GM12891 (cell line): ENCODE measurements around the gene ZBTB45.
"Not testable (repeated sequence)": the region's sequence is repeated elsewhere in the genome, so short reads cannot be mapped to it uniquely, and the experiment has no call there.

ENCODE experiments used
- DNase-seq: peaks from one replicate; pipeline ENCODE4 v3.0.0; 2011; ENCODE audit warnings: low spot score; ENCODE audit not compliant: insufficient read length
- FAIRE-seq: peaks from 2 replicates; lab custom pipeline; 2011; peaks lifted over from hg19 to GRCh38; lab: Jason Lieb, UNC
- PAX5 ChIP-seq: IDR thresholded peaks from 2 replicates; pipeline ENCODE4 v1.6.1; 2011; ENCODE audit warnings: low read length, moderate library complexity, mild to moderate bottlenecking; ENCODE audit not compliant: insufficient read depth, severe bottlenecking
- POLR2A ChIP-seq: IDR thresholded peaks from 2 replicates; pipeline ENCODE4 v1.6.1; 2011; ENCODE audit warnings: low read depth, low read length, control low read depth
- POLR2AphosphoS5 ChIP-seq: IDR thresholded peaks from 2 replicates; pipeline ENCODE4 v1.6.1; 2011; ENCODE audit warnings: low read depth, low read length, control low read depth
- POU2F2 ChIP-seq: IDR thresholded peaks from 2 replicates; pipeline ENCODE4 v1.6.1; 2011; ENCODE audit warnings: low read depth, mild to moderate bottlenecking, control low read depth, low read length, moderate library complexity
- SPI1 ChIP-seq: IDR thresholded peaks from 2 replicates; pipeline ENCODE4 v1.6.1; 2011; ENCODE audit warnings: low read depth, low read length, control low read depth
- TAF1 ChIP-seq: IDR thresholded peaks from 2 replicates; pipeline ENCODE4 v1.6.1; 2011; ENCODE audit warnings: low read depth, low read length, control low read depth

Gene ZBTB45

DNA sequence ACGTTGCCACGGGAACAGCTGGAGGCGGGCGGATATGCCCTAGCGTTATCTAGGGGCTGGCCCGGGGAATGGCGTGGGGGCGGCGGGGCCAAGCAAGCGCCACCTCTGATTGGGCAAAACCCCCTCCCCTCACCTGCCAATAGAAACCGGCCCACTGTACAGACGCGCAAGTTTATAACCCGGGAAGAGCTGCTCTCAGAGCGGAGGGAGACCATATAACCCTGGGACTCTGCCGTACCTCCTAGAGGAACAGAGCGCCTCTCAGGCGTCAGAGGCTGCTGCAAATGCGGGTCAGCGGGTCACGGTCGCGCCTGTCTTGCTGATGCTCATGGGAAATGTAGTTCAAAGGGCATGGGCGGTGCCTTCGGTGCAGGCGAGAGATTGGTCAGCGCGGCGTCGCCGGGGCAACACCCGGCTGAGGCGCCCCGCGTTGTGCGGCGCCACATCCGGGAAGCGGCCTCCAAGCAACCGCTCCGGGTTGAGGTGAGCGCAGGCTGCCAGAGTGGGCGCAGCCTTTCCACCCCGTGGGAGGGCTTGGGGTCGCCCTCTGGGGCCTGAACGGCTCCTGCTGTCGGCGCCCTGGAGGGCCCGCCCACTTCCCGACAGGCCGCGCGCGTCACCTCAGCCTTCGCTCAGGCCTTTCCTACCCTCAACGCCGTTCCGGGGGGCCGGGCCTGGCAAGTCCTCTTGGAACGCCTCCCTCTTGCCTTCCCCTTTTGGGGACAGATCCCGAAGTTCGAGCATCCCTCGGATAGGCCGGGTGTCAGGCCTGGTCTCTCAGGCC lies 43.7 kb downstream of the ZBTB45 start, which contains the start of gene ZNF446:
TSS of gene ZNF446 (plus strand) at position 639 of the 784 bp plus-strand sequence. CDS start 867 bp downstream, outside the sequence.
- DNase-seq (peak; percentile 97), FAIRE-seq (peak; percentile 100)
- TF ChIP-seq POU2F2 (no peak), PAX5 (peak; percentile 85), POLR2AphosphoS5 (peak; percentile 60), SPI1 (no peak), TAF1 (0 out of 2 replicates have a peak, but pooled peaks have one; percentile 2), POLR2A (peak; percentile 60)

DNA sequence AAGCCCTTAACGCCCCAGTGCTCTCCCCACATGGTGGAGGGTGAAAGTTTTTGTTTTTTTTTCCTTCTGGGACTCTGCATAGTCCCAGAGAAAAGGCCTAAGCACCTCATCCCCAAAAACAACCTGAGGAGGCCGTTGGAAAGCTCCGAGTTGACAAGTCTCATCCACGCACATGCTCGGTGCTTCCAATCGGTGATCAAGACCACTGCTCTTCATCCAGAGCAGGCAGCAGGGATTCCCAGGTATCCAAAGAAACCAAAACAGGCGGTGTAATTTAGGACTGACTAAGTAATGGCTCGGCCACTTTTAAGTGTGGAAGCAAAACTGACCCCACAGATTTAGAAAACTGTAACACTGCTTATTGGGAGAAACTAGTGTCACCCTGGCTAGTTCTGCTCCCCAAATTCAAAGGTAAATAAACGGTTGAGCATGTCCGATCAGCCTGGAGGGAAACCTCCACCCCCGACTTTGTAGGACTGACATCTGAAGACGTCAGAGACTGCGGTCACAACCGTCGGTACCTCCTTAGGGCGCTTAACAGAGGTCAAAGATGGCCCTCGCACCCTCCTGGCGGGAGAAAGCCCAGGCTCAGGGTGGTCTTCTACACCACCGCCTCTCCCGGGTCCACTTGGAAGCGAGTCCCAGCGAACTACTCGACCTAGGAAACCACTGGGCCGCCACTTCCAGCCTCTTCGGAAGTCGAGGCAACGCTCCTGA lies 44.5 kb downstream of the ZBTB45 start:
- peak; percentile 39 for DNase-seq
- 0 out of 2 replicates have a peak, but pooled peaks have one; percentile 13 for TF ChIP-seq TAF1
- no peak for TF ChIP-seq SPI1
- FAIRE-seq: peak; percentile 35

DNA sequence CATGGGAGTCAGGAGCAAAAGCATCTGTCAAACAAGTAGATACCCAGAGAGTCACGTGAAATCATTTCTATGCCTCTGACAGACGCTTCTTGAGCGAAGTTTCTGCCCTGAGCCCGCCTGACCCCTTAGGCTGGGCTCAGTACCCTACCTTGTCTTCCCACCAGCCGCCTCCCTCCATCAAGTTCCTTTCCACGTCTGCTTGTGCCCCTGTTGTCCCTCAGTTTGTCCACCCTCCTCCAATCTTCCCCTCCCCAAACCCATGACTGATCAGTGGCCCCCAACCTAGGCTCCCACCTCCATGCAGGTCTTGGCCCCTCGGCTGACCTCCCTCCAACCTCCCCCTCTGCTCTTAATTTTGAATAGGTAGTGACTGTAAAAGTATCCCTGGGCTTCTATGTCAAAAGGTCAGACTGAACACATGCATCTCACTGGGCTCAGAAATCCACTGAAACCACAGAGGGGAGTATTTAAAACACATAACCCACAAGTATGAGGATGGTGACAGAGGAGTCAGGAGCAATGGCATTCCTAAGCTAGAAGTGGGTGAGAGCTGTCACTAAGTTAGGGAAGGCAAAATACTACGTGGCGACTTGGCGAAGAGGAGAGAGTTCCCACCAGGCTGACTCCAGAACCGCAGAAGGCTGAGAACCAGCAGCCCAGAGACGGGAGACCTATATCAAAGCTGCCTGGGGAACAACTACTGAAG lies 45.2 kb downstream of the ZBTB45 start:
- FAIRE-seq: no peak
- no peak for DNase-seq

DNA sequence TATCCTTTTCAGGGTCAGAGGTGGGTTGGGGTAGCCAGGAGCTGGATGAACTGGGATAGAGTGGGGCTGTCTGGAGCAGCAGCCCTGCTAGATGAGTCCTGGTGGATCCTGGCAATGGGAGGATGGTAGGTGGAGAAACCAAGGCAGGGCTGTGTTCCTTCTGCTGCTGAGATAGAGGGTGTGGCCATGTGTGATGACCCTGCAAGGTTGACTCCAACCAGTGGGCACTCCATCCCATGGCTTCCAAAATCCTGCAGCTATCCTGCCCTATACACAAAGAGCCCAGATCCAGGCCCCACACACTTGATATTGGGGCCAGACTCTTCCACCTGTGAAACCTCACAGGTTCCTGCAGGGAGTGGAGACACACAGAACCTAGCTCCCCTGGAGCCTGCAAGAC lies 45.8 kb downstream of the ZBTB45 start:
- no peak for DNase-seq
- TF ChIP-seq PAX5: no peak
- no peak for TF ChIP-seq POU2F2
- peak; percentile 45; the same call in 1 of the 2 replicates for TF ChIP-seq POLR2AphosphoS5
- TF ChIP-seq SPI1: no peak
- TF ChIP-seq POLR2A: no peak
- FAIRE-seq: no peak

More for the DNA sequence above, 45.2 kb downstream of the ZBTB45 start:
- TF ChIP-seq POLR2AphosphoS5 (no peak), POU2F2 (0 out of 2 replicates have a peak, but pooled peaks have one; percentile 7), POLR2A (no peak)

DNA sequence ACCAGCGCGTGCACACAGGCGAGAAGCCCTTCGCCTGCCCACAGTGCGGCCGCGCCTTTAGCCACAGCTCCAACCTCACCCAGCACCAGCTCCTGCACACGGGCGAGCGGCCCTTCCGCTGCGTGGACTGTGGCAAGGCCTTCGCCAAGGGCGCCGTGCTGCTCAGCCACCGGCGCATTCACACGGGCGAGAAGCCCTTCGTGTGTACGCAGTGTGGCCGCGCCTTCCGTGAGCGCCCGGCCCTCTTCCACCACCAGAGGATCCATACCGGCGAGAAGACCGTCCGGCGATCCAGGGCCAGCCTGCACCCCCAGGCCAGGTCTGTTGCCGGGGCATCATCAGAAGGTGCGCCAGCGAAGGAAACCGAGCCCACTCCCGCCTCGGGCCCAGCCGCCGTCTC lies 47.9 kb downstream of the ZBTB45 start:
- no peak for FAIRE-seq
- no peak for DNase-seq
- TF ChIP-seq POLR2AphosphoS5 (no peak), POU2F2 (no peak), SPI1 (no peak), PAX5 (no peak), TAF1 (no peak), POLR2A (no peak)

DNA sequence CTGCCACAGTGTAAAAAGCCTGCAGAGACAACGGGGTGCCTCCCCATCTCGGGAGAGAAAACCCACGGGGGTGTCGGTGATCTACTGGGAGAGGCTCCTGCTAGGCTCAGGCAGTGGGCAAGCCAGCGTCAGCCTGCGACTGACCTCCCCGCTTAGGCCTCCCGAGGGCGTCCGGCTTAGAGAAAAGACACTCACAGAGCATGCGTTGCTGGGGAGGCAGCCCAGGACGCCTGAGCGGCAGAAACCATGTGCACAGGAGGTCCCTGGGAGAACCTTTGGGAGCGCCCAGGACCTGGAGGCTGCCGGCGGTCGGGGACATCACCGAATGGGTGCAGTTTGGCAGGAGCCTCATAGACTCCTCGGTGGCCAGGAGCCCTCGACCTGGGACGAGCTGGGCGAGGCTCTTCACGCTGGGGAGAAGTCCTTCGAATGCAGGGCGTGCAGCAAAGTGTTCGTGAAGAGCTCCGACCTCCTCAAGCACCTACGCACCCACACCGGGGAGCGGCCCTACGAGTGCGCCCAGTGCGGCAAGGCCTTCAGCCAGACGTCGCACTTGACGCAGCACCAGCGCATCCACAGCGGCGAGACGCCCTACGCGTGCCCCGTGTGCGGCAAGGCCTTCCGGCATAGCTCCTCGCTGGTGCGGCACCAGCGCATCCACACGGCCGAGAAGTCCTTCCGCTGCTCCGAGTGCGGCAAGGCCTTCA lies 48.6 kb downstream of the ZBTB45 start:
- FAIRE-seq, DNase-seq: not testable (repeated sequence)

DNA sequence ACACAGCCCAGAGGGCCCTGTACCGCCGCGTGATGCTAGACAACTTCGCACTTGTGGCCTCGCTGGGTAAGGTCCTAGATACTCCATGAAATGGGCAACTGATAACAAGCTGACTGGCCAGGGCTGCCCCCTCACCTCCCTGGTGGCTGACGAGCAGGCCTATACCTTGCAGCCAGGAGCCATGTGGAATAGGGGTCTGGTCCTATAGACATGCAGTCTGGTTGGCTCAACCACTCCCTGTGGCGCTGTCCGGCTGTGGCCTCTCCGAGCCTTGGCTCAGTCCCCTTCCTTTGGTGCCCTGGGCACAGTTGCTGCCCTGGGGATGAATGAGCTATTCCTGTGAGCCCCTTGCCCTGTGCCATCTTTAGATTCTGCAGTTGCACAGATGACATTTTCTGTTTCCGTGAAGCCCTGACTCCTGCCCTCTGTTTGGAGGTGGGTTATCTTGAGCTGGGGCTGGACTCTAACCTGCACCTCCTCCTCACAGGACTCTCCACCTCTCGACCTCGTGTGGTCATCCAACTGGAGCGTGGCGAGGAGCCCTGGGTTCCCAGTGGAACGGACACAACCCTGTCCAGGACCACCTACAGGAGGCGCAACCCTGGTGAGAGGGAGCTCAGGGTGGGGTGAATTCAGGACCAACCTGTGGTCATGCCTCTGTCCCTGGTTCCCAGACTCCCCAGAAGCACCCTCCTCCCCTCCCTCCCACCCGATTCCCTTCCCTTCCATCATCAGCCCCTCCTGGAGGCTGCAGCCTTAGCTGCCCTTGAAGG lies 50.2 kb downstream of the ZBTB45 start:
- TF ChIP-seq POLR2A: no peak
- TF ChIP-seq SPI1: no peak
- TF ChIP-seq PAX5: no peak
- TF ChIP-seq TAF1: no peak
- TF ChIP-seq POLR2AphosphoS5: no peak
- TF ChIP-seq POU2F2: no peak
- FAIRE-seq (no peak), DNase-seq (no peak)

DNA sequence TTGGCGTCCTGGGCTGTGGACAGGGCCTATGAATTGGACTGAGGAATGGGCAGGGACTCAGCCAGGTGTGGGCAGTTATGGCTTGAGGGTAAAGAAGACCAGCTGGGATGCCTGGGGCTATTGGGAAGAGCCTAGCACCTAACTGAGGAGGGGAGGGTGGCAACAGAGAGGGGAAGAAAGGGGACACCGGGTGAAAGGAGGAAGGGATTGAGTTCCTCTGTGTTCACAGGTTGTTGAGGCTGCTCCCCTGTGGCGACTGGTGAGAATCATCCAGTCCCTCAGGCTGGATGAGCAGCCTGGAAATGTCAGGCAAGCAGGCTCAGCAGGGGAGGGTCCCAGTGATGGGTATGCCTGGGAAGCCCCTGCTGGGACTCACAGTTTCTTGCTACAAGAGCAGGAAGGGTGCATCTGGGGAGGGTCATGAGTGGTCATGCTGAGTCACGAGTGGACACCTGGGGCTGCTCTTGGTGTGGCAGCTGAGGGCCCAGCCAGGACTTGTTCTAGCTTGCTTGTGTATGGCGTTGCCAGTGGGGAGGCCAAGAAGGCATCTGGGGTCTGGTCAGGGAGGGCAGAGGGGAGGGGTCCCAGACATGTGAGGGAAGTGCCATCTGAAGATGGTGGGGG lies 51.3 kb downstream of the ZBTB45 start:
- DNase-seq: no peak
- no peak for FAIRE-seq
- TF ChIP-seq TAF1: no peak
- no peak for TF ChIP-seq POLR2AphosphoS5
- no peak for TF ChIP-seq PAX5
- 0 out of 2 replicates have a peak, but pooled peaks have one; percentile 8 for TF ChIP-seq POU2F2
